Esophagus squamous epithelium (tissue), 4 donors: ENCODE data around the gene MED16.

Experiments used
- CTCF ChIP-seq, 6 experiments: fragments of 450-650 bp in 4 of 6; fragments of 200-600 bp in 2 of 6; sonication (generic) in 2 of 6; IDR thresholded peaks; one replicate each; pipeline ENCODE4 v1.5.1; 2016 to 2019; ENCODE audit warnings: antibody characterized with exemption in 6 of 6, mild to moderate bottlenecking in 4 of 6, moderate library complexity in 4 of 6
- POLR2A ChIP-seq, 4 donors: fragments of 450-650 bp; IDR thresholded peaks; one replicate each; pipeline ENCODE4 v1.6.1; 2017; ENCODE audit warnings: antibody characterized with exemption in 4 of 4, mild to moderate bottlenecking in 4 of 4, moderate library complexity in 3 of 4

- TF ChIP-seq CTCF (IDR thresholded peaks at IDR 0.05), result no peak
- no peak for TF ChIP-seq POLR2A (IDR thresholded peaks at IDR 0.05)
Measured at GRCh38 chr19:829129-829758, 63.7 kb downstream of the MED16 start.
